Nephron (organoid): Measurements from ENCODE around the gene HNF1B.
A peak's percentile ranks its signal among the peaks of the same experiment; 100 is the strongest.

Experiments used
- H3K27ac Mint-ChIP-seq, 3 experiments: 2 replicates each; pipeline ENCODE4 v1.8.0; 2020; ENCODE audit warnings: mixed read lengths in 3 of 3, mild to moderate bottlenecking in 2 of 3, moderate library complexity in 1 of 3
- H3K27me3 Mint-ChIP-seq: 2 replicates; pipeline ENCODE4 v1.8.0; 2021; ENCODE audit warnings: low read depth, mild to moderate bottlenecking, moderate library complexity, mixed read lengths
- H3K36me3 Mint-ChIP-seq: 2 replicates; pipeline ENCODE4 v1.8.0; 2020; ENCODE audit warnings: low read depth, mixed read lengths
- H3K4me1 Mint-ChIP-seq: 2 replicates; pipeline ENCODE4 v1.8.0; 2020; ENCODE audit warnings: mixed read lengths
- H3K4me3 Mint-ChIP-seq, 3 experiments: 2 replicates each; pipeline ENCODE4 v1.8.0; 2020; ENCODE audit warnings: mild to moderate bottlenecking in 3 of 3, mixed read lengths in 3 of 3, moderate library complexity in 2 of 3
- H3K9me3 Mint-ChIP-seq: 2 replicates; pipeline ENCODE4 v1.8.0; 2020; ENCODE audit warnings: mixed read lengths
- TF ChIP-seq, protein P1 (sequence below), 3 experiments: fragments of 200-600 bp; sonication (generic); IDR thresholded peaks; one replicate each; pipeline ENCODE4 v1.5.0; 2021; ENCODE audit warnings: antibody characterized with exemption in 3 of 3; ENCODE audit not compliant: unreplicated experiment in 3 of 3

Gene HNF1B

DNA sequence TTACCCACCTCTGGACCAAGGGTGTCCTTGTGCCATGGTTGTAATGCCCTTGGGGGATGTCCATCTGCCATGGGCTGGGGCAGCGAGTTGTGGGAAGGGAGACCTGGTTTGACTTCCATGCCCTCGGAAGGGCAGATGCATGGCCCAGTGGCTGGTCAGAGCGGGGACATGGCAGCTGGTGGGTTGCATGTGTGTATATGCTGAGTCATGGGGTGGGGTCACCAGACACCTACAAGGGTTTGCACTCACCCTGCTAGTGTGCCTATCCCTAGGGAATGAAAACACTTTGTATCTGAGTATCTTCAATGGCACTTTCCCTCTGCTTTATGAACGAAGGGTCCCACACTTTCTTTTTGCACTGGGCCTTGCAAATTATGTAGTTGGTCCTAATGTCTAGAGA, 10.6 kb upstream of the HNF1B start:
- TF ChIP-seq, protein P1, sequence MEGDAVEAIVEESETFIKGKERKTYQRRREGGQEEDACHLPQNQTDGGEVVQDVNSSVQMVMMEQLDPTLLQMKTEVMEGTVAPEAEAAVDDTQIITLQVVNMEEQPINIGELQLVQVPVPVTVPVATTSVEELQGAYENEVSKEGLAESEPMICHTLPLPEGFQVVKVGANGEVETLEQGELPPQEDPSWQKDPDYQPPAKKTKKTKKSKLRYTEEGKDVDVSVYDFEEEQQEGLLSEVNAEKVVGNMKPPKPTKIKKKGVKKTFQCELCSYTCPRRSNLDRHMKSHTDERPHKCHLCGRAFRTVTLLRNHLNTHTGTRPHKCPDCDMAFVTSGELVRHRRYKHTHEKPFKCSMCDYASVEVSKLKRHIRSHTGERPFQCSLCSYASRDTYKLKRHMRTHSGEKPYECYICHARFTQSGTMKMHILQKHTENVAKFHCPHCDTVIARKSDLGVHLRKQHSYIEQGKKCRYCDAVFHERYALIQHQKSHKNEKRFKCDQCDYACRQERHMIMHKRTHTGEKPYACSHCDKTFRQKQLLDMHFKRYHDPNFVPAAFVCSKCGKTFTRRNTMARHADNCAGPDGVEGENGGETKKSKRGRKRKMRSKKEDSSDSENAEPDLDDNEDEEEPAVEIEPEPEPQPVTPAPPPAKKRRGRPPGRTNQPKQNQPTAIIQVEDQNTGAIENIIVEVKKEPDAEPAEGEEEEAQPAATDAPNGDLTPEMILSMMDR (IDR thresholded peaks at IDR 0.05; ENCODE audit: unreplicated experiment in 3 of 3), result no peak
- Mint-ChIP-seq H3K36me3 (no peaks in the 10 kb centered on the region), H3K27me3 (peaks cover 54% of the 10 kb centered on the region), H3K9me3 (no peaks in the 10 kb centered on the region), H3K27ac (no peak overlapping the region), H3K4me1 (no peaks in the 10 kb centered on the region), H3K4me3 (no peak overlapping the region)

DNA sequence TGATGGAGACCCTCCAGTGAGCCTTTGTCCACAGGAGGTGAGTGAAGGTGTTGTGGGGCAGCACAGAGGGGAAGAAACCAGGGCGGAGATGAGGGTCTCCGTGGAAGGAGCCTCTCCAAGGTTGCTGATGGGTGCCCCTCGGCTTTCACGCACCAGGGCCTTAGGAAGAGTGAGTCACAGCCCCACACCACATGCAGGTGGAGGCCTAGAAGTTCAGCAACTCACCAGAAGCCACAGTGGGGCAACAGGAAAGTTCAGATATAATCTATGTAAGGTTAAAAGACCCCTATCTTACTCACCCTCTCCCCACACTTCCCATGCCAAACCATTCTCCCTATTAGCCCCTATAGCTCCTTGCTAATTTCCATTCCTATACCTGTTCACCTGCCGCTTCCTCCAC, 9.5 kb upstream of the HNF1B start:
- Mint-ChIP-seq H3K27me3 (peaks cover 52% of the 10 kb centered on the region), H3K4me3 (no peak overlapping the region), H3K27ac (peak overlapping the region in 1 of 3 experiments; percentile 94), H3K36me3 (no peaks in the 10 kb centered on the region), H3K4me1 (no peaks in the 10 kb centered on the region), H3K9me3 (no peaks in the 10 kb centered on the region)
- TF ChIP-seq, protein P1 (IDR thresholded peaks at IDR 0.05; ENCODE audit: unreplicated experiment in 3 of 3), result no peak

DNA sequence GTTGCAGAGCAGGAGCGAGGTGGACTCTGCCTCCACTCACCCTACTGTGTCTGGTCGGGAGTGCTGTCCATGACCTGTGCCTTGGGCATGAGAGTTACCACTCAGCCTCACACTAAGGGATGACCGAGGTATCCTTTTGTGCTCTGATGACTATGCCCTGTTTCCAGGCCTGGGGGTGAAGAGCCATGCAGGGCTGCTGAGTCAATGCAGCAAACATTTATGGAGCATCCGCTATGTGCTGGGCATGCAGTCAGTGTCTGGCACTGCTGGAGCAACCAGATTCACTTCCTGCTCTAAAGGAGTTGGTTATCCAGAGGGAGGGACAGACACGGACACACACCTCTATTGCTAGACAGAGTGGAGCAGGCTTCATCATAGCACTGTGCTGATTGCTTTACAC, 7.6 kb upstream of the HNF1B start:
- Mint-ChIP-seq H3K27me3 (peaks cover 64% of the 10 kb centered on the region), H3K36me3 (no peaks in the 10 kb centered on the region), H3K4me3 (no peak overlapping the region), H3K9me3 (no peaks in the 10 kb centered on the region), H3K27ac (peak overlapping the region in 1 of 3 experiments; percentile 16), H3K4me1 (no peaks in the 10 kb centered on the region)
- TF ChIP-seq, protein P1 (IDR thresholded peaks at IDR 0.05; ENCODE audit: unreplicated experiment in 3 of 3), result no peak

DNA sequence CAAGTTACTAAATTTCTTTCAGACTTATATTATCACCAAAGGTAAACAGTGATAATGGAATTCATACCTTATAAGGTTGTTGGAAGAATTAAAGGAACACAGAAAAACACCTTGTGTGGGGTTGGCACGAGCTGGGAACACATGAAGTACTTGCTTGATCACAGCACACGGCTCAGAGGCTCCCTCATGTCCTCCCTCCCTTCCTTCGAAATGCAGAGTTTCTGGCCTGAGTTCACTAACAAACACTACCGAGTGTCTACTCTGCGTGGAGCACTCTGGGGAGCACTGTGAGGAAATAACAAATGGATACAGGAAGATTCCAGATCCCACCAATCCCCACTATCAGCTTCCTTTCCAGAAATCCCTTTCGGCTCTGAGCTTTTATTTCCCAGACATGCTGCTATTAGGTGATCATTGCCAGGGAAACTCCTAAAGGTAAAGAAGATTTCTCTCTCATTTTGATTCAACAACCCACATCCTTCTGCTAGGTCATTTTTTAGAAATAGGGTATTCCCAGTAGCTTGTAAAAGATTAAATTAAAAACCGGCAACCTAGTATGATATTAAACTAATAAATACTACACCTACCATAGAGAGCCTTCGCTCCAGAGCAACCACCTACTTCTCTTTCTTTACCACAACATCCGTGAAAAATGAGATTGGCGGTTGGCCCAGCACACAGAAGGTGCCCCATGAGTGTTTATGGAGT, 6.1 kb upstream of the HNF1B start:
- Mint-ChIP-seq H3K27ac (peak overlapping the region in 2 of 3 experiments; percentile 31 to 51), H3K4me1 (peaks cover 5% of the 10 kb centered on the region), H3K27me3 (peaks cover 73% of the 10 kb centered on the region), H3K4me3 (no peak overlapping the region), H3K9me3 (no peaks in the 10 kb centered on the region), H3K36me3 (no peaks in the 10 kb centered on the region)
- TF ChIP-seq, protein P1 (IDR thresholded peaks at IDR 0.05; ENCODE audit: unreplicated experiment in 3 of 3), result no peak

DNA sequence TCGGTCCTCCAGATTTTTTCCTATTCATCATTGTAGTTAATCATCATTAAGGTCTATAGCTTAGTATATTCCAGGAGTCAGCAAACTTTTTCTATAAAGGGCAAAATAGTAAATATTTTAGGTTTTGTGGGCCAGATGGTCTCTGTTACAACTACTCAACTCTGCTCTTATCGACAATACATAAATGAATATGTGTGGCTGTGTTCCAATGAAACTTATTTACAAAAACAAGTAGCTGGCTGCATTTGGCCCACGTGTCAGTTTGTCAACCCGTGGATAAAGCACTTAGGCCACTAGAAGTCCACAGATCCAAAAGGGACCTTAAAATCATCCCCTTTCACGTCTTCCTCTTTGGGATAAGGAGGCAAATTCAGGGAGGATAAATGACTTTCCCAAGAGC, 5.4 kb upstream of the HNF1B start:
- peaks cover 79% of the 10 kb centered on the region for H3K27me3 Mint-ChIP-seq
- TF ChIP-seq, protein P1 (IDR thresholded peaks at IDR 0.05; ENCODE audit: unreplicated experiment in 3 of 3), result no peak

DNA sequence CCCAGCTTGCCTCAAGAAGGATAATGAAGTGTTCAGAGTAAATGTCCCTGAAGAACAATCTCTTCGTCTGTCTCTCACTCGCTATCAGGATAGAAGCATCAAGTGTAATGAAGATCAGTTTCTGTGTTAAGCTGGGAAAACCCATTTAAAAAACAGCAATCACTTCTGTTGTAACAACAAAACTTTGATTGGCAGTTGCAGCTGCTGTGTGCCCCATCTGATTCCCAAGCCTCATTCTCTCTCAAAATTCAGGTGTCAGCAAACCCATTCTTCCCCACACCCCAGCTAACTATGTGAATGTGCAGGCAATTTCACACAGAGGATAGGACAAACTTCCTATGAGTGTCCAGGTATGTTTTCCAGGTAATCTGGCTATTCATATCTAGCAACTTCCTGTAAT, 2.4 kb upstream of the HNF1B start:
- H3K4me3 Mint-ChIP-seq, result peak overlapping the region; percentile 85 to 97 (median 92)
- TF ChIP-seq, protein P1 (IDR thresholded peaks at IDR 0.05; ENCODE audit: unreplicated experiment in 3 of 3), result no peak
- peaks cover 93% of the 10 kb centered on the region for H3K27me3 Mint-ChIP-seq
- H3K36me3 Mint-ChIP-seq, result peaks cover 4% of the 10 kb centered on the region
- peaks cover 10% of the 10 kb centered on the region for H3K4me1 Mint-ChIP-seq
- peak overlapping the region; percentile 9 to 94 (median 27) for H3K27ac Mint-ChIP-seq
- H3K9me3 Mint-ChIP-seq, result no peaks in the 10 kb centered on the region

More for the DNA sequence above, 5.4 kb upstream of the HNF1B start:
- no peak overlapping the region for H3K27ac Mint-ChIP-seq
- H3K4me3 Mint-ChIP-seq, result peak overlapping the region in 1 of 3 experiments; percentile 28
- no peaks in the 10 kb centered on the region for H3K9me3 Mint-ChIP-seq
- peaks cover 5% of the 10 kb centered on the region for H3K4me1 Mint-ChIP-seq
- no peaks in the 10 kb centered on the region for H3K36me3 Mint-ChIP-seq
